Bone marrow (tissue), 2 donors: Measurements from ENCODE around the gene PTPRE.

ENCODE experiments used
- DNase-seq, 2 donors: peaks; one replicate each; lab custom pipeline; 2025; lab: John Stamatoyannopoulos, UW

The PTPRE gene

DNA sequence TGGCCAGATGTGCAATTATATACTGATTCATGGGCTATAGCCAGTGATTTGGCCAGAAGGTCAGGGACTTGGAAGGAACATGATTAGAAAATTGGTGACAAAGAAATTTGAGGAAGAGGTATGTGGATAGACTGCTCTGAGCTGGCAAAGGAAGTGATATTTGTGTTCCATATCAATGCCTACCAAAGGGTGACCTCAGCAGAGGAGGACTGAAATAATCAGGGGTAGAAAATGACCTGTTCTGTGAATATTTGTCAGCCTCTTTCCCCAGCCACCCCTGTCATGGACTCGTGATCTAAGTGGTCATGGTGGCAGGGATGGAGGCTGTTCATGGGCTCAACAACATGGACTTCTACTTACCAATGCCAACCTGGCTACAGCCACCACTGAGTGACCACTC, 47.0 kb downstream of the PTPRE start:
- no peak for DNase-seq

DNA sequence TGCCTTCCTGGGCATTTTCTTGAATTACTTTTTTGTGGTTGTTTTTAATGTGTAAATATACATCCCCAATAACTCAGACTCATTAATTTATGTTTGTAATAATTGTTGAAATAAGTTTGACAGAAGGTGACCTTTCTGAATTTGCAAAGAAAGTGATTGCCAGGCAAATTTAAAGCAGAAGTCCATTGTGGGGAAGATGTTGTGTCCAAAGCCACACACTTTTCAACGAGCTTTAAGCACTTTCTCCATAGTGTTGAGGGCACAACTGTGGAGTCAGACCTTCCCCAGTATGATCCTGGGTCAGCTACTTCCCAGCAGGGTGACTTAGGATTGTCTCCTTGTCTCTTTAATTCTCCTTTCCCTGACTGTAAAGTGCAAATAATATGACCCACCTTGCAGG, 52.5 kb downstream of the PTPRE start:
- no peak for DNase-seq

DNA sequence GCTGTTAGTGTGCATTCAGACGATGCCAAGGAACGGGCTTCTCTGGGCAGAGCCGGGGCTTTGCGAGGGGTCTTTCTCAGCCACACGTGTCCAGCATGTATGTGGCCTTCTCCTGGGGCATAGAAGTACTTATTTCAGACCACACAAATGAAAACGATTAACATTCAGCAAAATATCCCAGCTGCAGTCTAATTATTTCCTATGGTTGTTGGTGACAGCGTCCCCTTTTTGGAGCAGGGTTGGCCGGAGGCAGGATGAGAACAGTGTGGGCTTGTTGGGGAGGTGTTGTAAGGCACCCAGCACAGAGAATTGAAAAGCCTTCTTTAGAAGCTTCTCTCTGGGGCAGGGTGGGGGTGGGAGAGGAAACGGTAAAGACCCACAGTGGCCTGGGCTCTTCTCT, 54.2 kb downstream of the PTPRE start:
- DNase-seq = no peak

DNA sequence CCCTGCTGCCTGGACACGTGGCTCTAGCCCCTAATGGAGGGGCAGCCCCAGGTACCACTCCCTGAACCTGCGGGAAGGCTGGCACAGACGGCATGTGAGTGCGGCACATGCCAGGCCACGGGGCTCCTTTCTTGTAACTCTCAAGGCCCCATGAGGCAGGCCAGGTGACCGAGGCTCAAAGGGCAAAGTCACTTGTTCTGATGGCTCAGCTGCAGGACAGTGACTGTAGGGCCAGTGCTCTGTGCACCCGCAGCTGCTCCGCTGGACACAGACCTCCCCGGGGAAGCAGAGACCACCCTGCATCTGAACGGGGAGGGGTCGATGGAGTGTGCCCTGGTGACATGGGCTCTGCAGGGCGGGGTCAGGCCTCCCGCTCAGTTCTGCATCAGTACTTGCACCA, 55.3 kb downstream of the PTPRE start:
- no peak for DNase-seq

DNA sequence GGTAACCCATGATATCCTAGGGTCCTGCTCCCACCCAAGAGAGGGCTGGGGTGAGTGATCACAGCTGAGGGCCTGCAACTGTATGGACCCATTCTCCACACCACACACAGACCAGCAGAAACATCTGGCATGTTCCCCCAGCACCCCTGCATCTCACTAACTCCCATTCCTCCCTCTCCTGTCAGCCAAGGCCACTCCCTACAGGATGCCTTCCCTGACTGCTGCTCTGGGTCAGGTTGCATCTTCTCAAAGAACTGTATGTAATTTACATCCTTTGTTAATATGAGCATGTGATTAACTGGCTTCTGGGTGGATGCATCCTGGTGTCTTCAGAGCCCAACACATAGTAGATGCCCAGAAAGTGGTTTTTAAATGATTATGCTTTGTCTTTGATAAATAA, 56.2 kb downstream of the PTPRE start:
- DNase-seq = no peak

DNA sequence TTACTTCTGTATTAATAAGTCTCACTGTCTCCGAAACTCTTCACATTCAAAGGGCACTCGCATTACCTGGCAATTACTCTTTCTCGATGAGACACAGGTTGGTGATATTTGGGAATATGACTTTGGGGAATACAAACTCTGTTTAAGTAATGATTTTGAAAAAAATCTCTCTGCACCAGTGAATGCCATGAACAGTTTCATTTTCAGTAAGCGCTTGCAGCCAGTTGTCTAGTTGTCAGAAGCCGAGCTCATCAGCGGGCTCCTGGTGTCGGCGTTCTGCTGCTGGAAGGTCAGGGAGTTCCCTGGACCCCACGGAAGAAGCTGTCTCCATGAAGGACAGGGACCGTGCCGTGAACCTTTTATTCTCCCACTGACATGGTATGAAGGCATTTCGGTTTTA, 57.7 kb downstream of the PTPRE start:
- no peak for DNase-seq

DNA sequence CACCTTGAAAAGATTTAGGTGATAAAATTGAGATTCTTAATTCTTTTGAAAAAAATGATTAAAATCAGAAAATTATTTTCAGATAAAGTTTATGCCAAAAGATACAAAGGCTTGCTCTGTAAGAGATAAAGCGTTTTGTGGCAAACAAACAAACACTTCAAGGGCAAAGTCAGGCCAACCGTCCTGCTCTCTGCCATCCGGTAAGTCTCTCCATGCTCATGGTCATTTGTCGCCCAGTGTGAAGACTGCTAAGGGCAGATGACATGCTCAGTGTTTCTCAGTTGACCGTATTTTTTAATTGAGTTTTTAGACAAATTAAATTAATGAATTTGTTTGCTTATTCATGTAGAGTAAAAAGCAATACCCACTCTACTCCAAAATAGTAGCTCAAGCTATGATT, 60.0 kb downstream of the PTPRE start:
- DNase-seq = no peak

DNA sequence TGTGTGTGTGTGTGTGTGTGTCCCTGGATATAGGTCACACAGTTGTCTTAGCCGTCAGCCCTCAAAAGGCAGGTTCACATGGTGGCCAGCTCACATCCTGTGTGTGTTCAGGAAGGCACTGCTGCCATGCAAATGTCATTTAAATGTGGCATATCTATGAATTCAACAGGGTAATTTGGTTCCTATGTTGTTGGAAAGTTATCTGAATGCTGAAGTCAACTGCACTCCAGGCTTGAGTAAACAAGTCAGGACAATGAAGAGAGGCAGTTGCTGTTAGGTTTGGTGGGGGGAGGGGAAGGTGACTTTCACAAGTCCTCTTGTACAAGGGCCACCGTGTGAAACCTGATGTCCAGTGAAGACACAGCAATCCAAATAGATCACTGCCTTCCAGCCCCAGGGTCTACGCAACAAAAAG, 61.1 kb downstream of the PTPRE start:
- DNase-seq = no peak

DNA sequence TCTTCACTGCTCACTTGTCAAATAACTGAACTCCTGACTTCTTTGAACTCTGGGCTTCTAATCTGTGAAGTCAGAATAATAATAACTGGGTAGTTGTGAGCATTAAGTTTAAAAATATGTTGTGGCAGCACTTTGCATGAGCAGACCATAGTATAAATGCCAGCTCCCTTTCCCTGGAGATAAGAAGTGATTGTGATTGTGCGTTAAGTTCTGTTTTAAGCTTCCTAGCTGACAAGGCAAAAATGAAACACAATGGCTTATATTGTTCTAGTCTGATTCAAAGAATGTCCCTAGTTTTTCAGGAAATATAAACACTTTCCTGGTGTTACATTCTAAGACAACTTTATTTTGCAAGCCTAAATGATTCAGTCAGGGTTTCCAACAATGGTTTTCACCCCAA, 61.8 kb downstream of the PTPRE start:
- no peak for DNase-seq

DNA sequence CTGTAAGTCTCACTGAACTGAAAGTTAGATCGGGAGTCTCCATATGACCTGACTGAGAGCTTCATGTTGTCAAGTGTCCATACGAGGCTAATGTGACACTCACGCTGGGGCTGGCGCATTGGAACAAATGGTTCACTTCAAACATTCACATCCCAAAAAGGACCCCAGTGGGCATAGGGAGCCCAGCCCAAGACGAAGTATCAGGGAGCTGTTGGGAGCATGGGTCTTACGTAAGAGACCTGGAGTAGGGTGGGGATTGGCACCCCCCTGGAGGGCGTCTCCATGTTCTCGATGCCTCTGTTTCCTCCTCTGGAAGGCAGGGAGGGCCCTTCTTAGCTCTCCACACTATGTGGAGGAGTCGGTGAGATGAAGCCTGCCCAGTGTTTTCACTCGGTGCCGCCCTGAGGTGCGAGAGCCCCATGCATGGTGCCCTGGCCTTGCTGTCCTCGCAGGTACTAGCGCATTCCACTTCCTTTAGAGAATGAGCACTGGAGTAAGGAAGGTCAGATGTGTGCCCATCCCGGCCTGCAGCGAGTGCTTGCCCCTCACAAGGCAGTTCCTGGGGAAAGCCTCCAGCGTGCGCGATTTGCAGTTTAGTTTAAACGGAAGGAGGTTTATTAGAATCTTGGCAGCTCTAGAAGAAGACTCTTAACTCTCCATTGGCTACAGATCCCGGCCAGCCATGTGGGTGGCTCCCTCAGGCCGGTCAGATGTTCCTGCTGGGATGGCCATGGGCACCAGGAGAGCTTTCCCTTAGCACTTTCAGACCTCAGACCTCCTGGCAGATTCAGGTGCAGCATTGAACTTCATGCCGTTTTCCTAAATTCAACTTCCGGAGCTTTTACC, 64.4 kb downstream of the PTPRE start:
- DNase-seq = no peak

DNA sequence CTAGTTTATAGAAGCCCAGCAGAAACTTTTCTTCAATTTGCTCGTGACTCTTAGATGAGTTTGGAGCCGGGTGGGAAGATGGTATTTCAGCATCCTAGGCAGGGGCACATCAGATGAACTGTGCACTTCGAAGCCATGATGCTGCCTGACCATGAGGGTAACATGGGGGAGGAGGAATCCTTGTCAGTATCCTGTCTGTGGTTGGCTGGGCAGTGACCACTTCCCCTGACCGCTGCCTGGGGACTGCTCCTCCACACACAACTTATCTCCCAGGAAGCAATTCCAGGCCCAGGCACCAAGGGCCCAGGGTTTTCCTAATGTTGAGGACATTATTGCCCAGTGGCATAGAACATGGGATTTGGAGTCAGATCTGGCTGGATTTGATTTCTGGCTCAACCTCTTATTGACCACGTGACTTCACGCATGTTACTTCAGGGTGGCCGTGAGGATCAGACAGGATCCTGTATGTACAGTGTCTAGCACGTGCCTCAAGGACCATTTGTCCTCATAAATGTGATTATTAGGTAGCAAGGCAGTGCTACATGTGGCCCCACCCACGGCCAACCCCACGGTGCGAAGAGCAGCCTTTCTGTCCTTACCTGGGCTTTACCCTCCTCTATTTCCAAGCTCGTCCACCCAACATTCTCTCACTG, 65.2 kb downstream of the PTPRE start:
- no peak for DNase-seq

DNA sequence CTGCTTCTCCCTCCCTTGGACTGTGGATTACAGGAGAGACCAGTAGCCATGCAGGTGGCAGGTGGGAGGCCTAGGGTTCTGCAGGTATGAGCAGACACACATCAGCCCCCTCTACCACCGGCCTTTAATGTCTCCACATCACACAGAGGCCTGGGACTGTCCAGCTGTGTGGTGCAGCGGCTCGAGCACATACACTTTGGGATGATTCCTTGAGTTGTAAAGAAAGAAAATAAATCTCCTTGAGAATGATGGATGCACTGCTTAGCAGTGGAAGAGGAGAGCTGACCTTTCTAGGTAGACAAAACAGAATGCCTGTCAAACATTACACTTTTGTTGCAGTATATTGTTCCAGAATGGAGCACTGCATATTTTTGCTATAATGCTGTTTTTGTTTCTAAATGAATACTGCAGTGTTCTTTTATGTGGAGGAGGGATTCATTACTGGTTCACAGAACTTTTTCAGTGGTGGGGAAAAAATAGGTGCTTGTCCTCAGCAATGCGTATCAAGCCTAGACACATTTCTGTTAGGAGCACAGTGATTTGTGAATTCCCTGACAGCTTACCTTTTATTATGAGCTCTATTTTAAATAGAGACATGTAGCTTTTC, 66.0 kb downstream of the PTPRE start:
- DNase-seq = no peak

DNA sequence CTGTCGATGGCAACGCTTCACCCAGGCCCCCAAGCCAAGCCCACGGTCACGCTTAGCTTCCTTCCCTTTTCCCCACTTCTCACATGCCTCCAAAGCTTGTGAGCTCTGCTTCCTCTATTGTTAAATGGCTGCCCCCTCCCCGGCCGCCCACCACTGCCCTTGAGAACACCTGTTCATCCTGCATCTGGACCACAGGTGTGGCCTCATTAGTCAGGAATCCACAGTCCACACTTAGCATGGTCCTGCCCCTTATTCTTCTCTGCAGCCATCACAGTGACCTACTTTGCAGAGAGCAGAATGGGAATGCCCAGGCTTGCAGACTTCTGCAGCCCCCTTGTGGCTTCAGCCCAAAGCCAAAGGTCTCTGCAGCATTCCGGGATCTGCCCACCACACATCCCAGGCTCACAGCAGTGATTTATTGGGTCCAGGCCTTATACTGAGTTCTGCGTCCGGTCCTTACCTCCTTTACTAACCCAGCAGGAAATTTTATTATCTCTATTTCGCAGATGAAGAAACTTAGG, 66.9 kb downstream of the PTPRE start:
- no peak for DNase-seq

DNA sequence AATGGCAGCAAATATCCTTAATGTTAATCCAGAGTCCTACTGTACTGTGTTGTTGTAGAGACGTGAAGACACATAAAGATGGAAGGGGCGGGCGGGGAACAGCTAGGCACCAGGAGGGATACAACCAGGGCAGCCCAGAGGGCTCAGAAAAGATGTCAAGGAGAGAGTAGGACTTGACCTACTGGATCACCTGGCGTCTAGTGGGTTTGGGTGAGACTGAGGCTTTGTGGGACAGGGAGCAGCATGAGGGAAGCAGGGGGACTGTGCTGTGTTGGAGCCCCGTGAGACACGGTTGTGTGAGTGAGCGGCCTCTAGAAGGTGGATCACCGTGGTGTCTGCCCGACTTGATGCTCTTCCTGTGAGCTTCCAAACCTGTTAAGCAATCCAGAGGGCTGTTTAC, 68.0 kb downstream of the PTPRE start:
- DNase-seq = no peak

DNA sequence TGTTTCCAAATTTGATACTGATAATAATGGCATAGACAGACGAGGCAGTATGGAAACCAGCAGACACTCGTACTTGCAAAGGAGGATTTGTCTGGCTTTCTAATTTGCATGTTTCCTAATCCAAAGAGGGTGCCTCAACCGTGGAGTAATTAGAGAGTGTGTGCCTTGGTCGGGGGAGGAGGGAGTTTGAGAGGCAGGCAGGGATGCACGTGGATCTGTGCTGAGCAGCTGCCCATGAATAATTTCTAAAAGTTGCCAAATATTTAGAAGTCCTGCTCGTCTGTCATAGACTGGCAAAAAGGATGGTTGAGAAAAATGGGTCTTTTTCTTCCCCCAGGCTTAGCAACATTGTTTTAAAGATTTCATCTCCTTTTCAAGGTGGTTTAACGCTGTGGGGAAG, 69.4 kb downstream of the PTPRE start:
- DNase-seq = no peak

DNA sequence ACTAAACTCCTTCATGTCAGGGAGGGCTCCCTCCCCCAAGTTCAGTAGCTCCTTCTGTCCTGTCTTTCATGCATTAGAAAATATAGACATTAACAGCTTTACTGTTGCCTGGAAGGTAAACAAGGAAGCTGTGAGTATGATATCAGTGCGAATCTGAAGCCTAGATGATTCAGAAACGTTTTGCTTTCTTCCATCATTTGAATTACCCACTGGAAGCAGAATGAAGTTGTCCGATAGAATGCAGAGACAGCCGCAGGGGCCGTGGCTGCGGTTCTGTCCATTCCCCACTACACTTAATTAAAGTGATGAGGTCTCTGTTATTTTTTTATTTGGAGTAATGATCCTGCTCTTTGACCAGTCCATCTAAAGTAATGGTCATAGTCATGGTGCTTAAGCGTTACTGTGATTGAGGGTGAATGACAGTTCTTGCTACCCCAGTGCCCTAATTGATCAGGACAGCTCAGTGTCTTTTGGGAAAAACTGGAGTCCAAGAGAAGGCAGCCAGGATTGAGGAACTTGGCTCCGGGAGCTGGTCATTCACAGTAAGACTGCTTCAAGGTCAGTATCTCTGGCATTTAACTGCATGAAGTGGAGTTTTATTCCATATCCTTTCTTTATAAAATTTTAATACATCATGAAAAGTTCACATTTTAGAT, 69.9 kb downstream of the PTPRE start:
- no peak for DNase-seq

DNA sequence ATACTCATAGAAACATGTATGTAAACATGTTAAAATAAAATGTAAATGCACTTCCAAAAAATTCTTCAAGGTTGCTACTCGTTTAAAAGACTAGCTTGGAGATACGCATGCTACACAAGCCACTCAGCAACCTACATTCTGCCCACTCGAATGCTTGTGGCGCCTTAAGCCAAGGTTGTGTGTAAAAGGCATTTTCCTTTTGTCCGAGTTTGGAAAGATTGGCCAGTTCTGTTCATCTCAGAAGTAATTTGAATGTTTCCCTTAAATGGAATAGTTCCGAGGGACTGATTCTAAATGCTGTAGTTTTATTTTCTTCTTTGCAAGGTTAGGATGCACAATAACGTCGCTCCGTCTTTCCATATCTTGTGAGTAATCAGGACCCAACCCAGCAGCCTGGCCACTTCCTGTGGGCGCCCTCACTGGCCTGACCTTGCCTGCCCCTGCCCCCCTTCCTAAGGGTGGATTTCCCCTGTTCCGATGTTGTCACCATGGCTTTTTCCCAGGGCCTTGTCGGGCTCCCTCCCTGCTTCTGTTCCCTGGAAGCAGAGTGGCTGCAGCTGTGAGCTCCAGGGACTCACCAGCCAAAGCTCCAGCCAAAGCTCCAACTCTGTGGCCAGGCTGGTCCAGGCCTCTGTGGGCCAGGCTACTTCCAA, 70.6 kb downstream of the PTPRE start:
- peak in 1 of 2 donors; percentile 29 for DNase-seq

DNA sequence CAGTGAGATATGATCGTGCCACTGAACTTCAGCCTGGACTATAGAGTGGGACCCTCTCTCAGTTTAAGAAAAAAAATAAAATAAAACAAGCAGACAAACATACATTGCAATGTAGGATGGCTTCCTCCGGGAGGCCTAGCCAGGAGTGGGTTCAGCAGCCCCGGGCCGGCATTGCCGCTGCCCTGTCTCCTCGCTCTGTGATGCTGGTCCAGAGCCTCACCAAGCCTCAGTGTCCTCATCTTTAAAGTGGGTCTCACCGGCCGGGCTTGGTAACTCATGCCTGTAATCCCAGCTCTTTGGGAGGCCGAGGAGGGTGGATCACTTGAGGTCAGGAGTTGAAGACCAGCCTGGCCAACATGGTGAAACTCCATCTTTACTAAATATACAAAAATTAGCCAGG, 71.6 kb downstream of the PTPRE start:
- DNase-seq = no peak

DNA sequence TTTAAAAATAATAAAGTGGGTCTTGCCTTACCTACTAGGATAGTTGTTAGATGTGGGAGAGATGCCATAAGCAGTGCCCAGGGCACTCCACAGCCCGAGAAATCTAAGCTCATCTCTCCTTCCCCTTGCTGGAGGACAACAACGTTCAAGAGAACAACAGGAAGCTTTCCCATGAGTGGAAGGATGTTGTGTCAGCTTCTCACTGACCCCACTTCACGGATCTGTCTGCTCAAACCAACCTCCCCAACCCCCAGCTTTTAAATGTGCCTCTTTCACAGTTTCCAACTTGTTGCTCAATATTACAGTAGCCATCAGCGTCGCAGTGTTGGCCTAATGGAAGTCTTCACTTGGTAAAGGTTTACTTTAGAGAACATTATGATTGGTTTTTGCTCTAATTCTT, 72.1 kb downstream of the PTPRE start:
- no peak for DNase-seq

DNA sequence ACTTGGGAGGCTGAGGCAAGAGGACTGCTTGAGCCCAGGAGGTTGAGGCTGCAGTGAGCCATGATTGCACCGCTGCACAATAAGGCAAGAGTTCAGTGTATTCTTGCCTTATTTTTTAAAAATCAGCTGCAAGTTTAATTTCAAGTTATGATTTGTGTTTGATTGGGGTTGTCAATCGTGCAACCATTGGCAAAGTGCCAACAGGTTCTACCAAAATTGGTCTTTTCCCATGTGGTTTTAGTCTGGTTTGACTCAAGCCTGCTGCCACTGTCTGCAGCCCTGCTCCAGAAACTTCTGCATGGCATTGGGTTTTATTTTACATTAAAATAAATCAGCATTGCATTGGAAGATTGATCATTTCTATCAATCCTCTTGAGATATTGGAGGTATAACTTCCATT, 72.7 kb downstream of the PTPRE start:
- DNase-seq = no peak

DNA sequence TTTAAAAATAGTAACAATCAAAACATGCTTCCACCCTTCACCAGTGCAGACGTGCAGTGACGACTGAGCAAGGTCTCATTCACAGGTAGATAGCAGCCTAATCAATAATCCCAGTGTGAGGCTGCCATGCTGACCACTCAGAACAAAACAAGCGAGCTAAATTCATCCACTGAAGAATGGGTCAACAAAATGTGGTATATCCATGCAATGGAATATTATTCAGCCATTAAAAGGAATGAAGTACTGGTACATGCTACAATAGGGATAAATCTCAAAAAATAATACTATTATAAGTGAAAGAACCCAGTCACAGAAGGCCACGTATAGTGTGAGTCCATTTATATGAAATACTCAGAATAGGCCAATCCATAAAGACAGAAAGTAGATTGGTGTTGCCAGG, 74.0 kb downstream of the PTPRE start:
- no peak for DNase-seq

DNA sequence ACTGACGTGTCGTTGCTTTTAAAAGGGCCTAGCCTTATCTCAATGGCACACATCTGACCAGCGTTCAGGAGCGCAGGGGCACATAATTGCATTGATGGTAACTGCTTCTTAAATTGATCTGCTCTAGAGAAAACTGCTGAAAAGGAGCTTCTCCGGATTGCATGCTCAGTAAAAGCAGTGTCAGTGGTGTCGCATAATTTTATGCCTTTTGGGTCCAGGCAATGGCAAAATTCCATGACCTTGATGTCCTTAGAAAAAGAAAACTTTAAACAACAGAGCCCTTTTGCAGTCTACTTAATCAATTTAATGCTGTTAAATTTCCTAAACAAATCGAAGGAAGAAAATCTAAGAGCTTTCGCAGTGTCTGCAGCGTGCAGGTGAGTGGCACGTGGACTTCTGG, 75.7 kb downstream of the PTPRE start:
- no peak for DNase-seq
